ENCODE results near the gene NCK1. TPM values are rescaled to one million over a fixed set of nuclear protein-coding genes. Genes with fewer than 3 reads are reported as not detected.
A peak's percentile ranks its signal among the peaks of the same experiment; 100 is the strongest.

The NCK1 gene
- total and polyA plus RNA-seq, 2 of the 13 experiments (the other 11 are each of a cell fraction or from before 2014, with no cell fraction given) = 14.7 to 30.4 TPM

GRCh38 chr3:136818191-136818768 is 43.7 kb upstream of the NCK1 start (continued):
- TF ChIP-seq HOXA5 (CRISPR knock-in tag; IDR thresholded peaks at IDR 0.05) = no peak
- no peak for TF ChIP-seq RFXAP (CRISPR knock-in tag; IDR thresholded peaks at IDR 0.05; ENCODE audit: borderline replicate concordance)
- TF ChIP-seq YEATS4 (CRISPR knock-in tag; IDR thresholded peaks at IDR 0.05; ENCODE audit: borderline replicate concordance) = no peak
- no peak for TF ChIP-seq DR1 (CRISPR knock-in tag; IDR thresholded peaks at IDR 0.05)
- no peak; the same call in 1 of the 2 replicates for TF ChIP-seq ZNF605 (CRISPR knock-in tag; IDR thresholded peaks at IDR 0.05)
- no peak for TF ChIP-seq ZBTB8A (CRISPR knock-in tag; IDR thresholded peaks at IDR 0.05; ENCODE audit: borderline replicate concordance, low read depth)
- TF ChIP-seq DRAP1 (CRISPR knock-in tag; IDR thresholded peaks at IDR 0.05) = peak; percentile 96
- no peak for TF ChIP-seq CEBPG (CRISPR knock-in tag; IDR thresholded peaks at IDR 0.05)
- TF ChIP-seq ZNF281 (CRISPR knock-in tag; IDR thresholded peaks at IDR 0.05; ENCODE audit: borderline replicate concordance) = no peak
- TF ChIP-seq GPN1 (CRISPR knock-in tag; IDR thresholded peaks at IDR 0.05; ENCODE audit: borderline replicate concordance) = no peak
- peak; percentile 32; the same call in 1 of the 2 replicates for TF ChIP-seq NFYC (CRISPR knock-in tag; IDR thresholded peaks at IDR 0.05)
- no peak for TF ChIP-seq ZFP36L2 (CRISPR knock-in tag; IDR thresholded peaks at IDR 0.05)
- 0 out of 2 replicates have a peak, but pooled peaks have one; percentile 2 for TF ChIP-seq ZNF546 (CRISPR knock-in tag; conservative IDR thresholded peaks at IDR 0.05)
- no peak for TF ChIP-seq ZNF598 (CRISPR knock-in tag; IDR thresholded peaks at IDR 0.05; ENCODE audit: borderline replicate concordance)
- TF ChIP-seq PRDM10 (CRISPR knock-in tag; IDR thresholded peaks at IDR 0.05; ENCODE audit: low read depth) = 0 out of 2 replicates have a peak, but pooled peaks have one; percentile 11
- no peak for TF ChIP-seq KLF6 (CRISPR knock-in tag; IDR thresholded peaks at IDR 0.05)
- 0 out of 2 replicates have a peak, but pooled peaks have one; percentile 29 for TF ChIP-seq CAMTA2 (CRISPR knock-in tag; IDR thresholded peaks at IDR 0.05; ENCODE audit: borderline replicate concordance)
- no peak for TF ChIP-seq ZNF543 (CRISPR knock-in tag; IDR thresholded peaks at IDR 0.05)
- TF ChIP-seq HMGXB3 (CRISPR knock-in tag; IDR thresholded peaks at IDR 0.05; ENCODE audit: borderline replicate concordance) = peak; percentile 84
